ENCODE measurements around the gene DLEC1.
"Not testable (repeated sequence)": the region's sequence is repeated elsewhere in the genome, so short reads cannot be mapped to it uniquely, and the experiment has no call there.

DLEC1 gene

GRCh38 chr3:38139652-38140051 lies 100.6 kb downstream of the DLEC1 start:
- DNase-seq, result no peak

- DNase-seq, result no peak
These were observed 101.5 kb downstream of the DLEC1 start for GRCh38 chr3:38140326-38141172.

GRCh38 chr3:38141173-38141951 lies 102.4 kb downstream of the DLEC1 start:
- DNase-seq, result no peak

- no peak for DNase-seq
These were observed 102.9 kb downstream of the DLEC1 start for GRCh38 chr3:38141952-38142273.

- DNase-seq, result no peak
These were observed 104.0 kb downstream of the DLEC1 start for GRCh38 chr3:38142959-38143358.

GRCh38 chr3:38143511-38143910 lies 104.5 kb downstream of the DLEC1 start:
- DNase-seq, result no peak

GRCh38 chr3:38146504-38146903 lies 107.5 kb downstream of the DLEC1 start:
- no peak for DNase-seq

GRCh38 chr3:38147421-38147820 lies 108.4 kb downstream of the DLEC1 start:
- no peak for DNase-seq

GRCh38 chr3:38148311-38148882 lies 109.4 kb downstream of the DLEC1 start:
- no peak for DNase-seq

- DNase-seq, result no peak
These were observed 110.7 kb downstream of the DLEC1 start for GRCh38 chr3:38149708-38150107.

- no peak for DNase-seq
These were observed 111.9 kb downstream of the DLEC1 start for GRCh38 chr3:38150780-38151528.

GRCh38 chr3:38151667-38152265 lies 112.8 kb downstream of the DLEC1 start:
- no peak for DNase-seq

GRCh38 chr3:38152609-38153008 lies 113.6 kb downstream of the DLEC1 start:
- no peak for DNase-seq

GRCh38 chr3:38153221-38153620 lies 114.2 kb downstream of the DLEC1 start:
- no peak for DNase-seq

- no peak for DNase-seq
These were observed 115.1 kb downstream of the DLEC1 start for GRCh38 chr3:38154033-38154494.

GRCh38 chr3:38154625-38155255 lies 115.7 kb downstream of the DLEC1 start:
- DNase-seq, result no peak

GRCh38 chr3:38155825-38156224 lies 116.8 kb downstream of the DLEC1 start:
- no peak for DNase-seq

- DNase-seq, result no peak
These were observed 118.1 kb downstream of the DLEC1 start for GRCh38 chr3:38157117-38157516.

GRCh38 chr3:38157595-38157994 lies 118.6 kb downstream of the DLEC1 start:
- no peak for DNase-seq

- DNase-seq, result no peak
These were observed 119.5 kb downstream of the DLEC1 start for GRCh38 chr3:38158472-38158871.

GRCh38 chr3:38160704-38161103 lies 121.7 kb downstream of the DLEC1 start:
- not testable (repeated sequence) for DNase-seq

Data from NCI-H1930 (cell line).